HepG2 (cell line): ENCODE data around the gene AGXT. TPM values are rescaled to one million over a fixed set of nuclear protein-coding genes. Genes with fewer than 3 reads are reported as not detected.
A peak's percentile ranks its signal among the peaks of the same experiment; 100 is the strongest.

ENCODE experiments used
- ADNP ChIP-seq: sonication (generic); formaldehyde crosslinking; IDR thresholded peaks from 2 replicates; pipeline ENCODE4 v1.4.0; 2020; ENCODE audit warnings: missing genetic modification reagents
- BORCS8-MEF2B ChIP-seq: sonication (generic); formaldehyde crosslinking; IDR thresholded peaks from 2 replicates; pipeline ENCODE4 v1.8.0; 2022; ENCODE audit warnings: mild to moderate bottlenecking, missing genetic modification reagents
- SNAI1 ChIP-seq: sonication (generic); formaldehyde crosslinking; IDR thresholded peaks from 2 replicates; pipeline ENCODE4 v1.5.0; 2020; ENCODE audit warnings: mild to moderate bottlenecking, missing genetic modification reagents, borderline replicate concordance
- TEAD2 ChIP-seq: sonication (generic); formaldehyde crosslinking; IDR thresholded peaks from 2 replicates; pipeline ENCODE4 v1.9.0; 2021; ENCODE audit warnings: missing genetic modification reagents
- polyA plus RNA-seq, 8 experiments: library from polyadenylated mRNA; depleted of rRNA in 3 of 8; stranded (reverse) in 7 of 8; unstranded in 1 of 8; fragments of >200 nt; fragmentation: Illumina TruSeq in 4 of 8; extraction: Trizol in 4 of 8; gene quantifications; 2 replicates each; pipeline versions ENCODE4 v1.2.1 to v1.2.3, GENCODE V29; 2011 to 2016; ENCODE audit warnings: low read depth in 4 of 8, missing spikeins in 1 of 8, mixed read lengths in 1 of 8; ENCODE audit not compliant: insufficient read depth in 1 of 8
- total RNA-seq, 5 experiments: library from RNA; depleted of rRNA; stranded (reverse); fragments of >200 nt; fragmentation: Illumina TruSeq; extraction: Trizol; gene quantifications; 2 replicates each; pipeline ENCODE4 v1.2.3, GENCODE V29; 2016; ENCODE audit warnings: low read depth in 1 of 5
- TF ChIP-seq, protein P1 (sequence below): sonication (generic); formaldehyde crosslinking; IDR thresholded peaks from 2 replicates; pipeline ENCODE4 v1.8.1; 2023; ENCODE audit warnings: mild to moderate bottlenecking, missing genetic modification reagents, borderline replicate concordance
- TF ChIP-seq, protein P2 (sequence below): sonication (generic); formaldehyde crosslinking; IDR thresholded peaks from 2 replicates; pipeline ENCODE4 v1.4.0; 2020; ENCODE audit warnings: mild to moderate bottlenecking, missing genetic modification reagents
- TF ChIP-seq, protein P3 (sequence below): sonication (generic); formaldehyde crosslinking; IDR thresholded peaks from 2 replicates; pipeline ENCODE4 v1.8.0; 2022; ENCODE audit warnings: mild to moderate bottlenecking, missing genetic modification reagents, moderate library complexity
- TF ChIP-seq, protein P4 (sequence below): IDR thresholded peaks from 2 replicates; pipeline ENCODE4 v1.6.1; 2018; ENCODE audit warnings: missing genetic modification reagents
- TF ChIP-seq, protein P5 (sequence below): IDR thresholded peaks from 2 replicates; pipeline ENCODE4 v1.6.1; 2016; ENCODE audit warnings: low read depth

The AGXT gene
- total and polyA plus RNA-seq, 2 of the 13 experiments (the other 11 are each of a cell fraction or from before 2014, with no cell fraction given): 41.9 to 96.1 TPM

DNA sequence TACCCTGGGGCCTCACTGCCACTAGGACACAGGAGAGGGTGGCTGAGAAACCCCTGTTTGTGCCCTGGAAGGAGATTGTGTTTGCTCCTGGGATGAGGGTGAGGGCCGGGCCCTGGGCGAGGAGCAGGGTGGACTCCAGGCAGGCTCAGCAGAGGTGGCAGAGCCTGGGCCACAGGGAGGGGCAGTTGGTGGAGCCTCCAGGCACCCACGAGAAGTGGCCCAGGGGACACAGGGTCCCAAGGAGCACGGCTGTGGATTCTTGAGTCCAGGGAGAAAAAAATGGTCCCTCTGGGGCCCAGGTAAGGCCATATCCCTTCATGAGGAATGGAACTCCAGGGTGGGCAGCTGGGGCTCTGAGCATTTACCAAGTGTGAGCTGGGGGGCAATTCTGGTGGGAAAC lies 19.0 kb downstream of the AGXT start (continued):
- TF ChIP-seq, protein P1, sequence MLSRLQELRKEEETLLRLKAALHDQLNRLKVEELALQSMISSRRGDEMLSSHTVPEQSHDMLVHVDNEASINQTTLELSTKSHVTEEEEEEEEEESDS (CRISPR knock-in tag): no peak
- TF ChIP-seq BORCS8-MEF2B (peak; percentile 35; the same call in 1 of the 2 replicates), SNAI1 (CRISPR knock-in tag) (no peak), TEAD2 (CRISPR knock-in tag) (no peak), ADNP (CRISPR knock-in tag) (no peak)
- TF ChIP-seq, protein P2, sequence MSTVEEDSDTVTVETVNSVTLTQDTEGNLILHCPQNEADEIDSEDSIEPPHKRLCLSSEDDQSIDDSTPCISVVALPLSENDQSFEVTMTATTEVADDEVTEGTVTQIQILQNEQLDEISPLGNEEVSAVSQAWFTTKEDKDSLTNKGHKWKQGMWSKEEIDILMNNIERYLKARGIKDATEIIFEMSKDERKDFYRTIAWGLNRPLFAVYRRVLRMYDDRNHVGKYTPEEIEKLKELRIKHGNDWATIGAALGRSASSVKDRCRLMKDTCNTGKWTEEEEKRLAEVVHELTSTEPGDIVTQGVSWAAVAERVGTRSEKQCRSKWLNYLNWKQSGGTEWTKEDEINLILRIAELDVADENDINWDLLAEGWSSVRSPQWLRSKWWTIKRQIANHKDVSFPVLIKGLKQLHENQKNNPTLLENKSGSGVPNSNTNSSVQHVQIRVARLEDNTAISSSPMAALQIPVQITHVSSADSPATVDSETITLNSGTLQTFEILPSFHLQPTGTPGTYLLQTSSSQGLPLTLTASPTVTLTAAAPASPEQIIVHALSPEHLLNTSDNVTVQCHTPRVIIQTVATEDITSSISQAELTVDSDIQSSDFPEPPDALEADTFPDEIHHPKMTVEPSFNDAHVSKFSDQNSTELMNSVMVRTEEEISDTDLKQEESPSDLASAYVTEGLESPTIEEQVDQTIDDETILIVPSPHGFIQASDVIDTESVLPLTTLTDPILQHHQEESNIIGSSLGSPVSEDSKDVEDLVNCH: no peak
- TF ChIP-seq, protein P3, sequence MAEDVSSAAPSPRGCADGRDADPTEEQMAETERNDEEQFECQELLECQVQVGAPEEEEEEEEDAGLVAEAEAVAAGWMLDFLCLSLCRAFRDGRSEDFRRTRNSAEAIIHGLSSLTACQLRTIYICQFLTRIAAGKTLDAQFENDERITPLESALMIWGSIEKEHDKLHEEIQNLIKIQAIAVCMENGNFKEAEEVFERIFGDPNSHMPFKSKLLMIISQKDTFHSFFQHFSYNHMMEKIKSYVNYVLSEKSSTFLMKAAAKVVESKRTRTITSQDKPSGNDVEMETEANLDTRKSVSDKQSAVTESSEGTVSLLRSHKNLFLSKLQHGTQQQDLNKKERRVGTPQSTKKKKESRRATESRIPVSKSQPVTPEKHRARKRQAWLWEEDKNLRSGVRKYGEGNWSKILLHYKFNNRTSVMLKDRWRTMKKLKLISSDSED: no peak
- TF ChIP-seq, protein P4, sequence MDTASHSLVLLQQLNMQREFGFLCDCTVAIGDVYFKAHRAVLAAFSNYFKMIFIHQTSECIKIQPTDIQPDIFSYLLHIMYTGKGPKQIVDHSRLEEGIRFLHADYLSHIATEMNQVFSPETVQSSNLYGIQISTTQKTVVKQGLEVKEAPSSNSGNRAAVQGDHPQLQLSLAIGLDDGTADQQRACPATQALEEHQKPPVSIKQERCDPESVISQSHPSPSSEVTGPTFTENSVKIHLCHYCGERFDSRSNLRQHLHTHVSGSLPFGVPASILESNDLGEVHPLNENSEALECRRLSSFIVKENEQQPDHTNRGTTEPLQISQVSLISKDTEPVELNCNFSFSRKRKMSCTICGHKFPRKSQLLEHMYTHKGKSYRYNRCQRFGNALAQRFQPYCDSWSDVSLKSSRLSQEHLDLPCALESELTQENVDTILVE (CRISPR knock-in tag): no peak
- TF ChIP-seq, protein P5, sequence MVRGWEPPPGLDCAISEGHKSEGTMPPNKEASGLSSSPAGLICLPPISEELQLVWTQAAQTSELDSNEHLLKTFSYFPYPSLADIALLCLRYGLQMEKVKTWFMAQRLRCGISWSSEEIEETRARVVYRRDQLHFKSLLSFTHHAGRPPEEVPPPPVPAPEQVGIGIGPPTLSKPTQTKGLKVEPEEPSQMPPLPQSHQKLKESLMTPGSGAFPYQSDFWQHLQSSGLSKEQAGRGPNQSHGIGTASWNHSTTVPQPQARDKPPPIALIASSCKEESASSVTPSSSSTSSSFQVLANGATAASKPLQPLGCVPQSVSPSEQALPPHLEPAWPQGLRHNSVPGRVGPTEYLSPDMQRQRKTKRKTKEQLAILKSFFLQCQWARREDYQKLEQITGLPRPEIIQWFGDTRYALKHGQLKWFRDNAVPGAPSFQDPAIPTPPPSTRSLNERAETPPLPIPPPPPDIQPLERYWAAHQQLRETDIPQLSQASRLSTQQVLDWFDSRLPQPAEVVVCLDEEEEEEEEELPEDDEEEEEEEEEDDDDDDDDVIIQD (CRISPR knock-in tag): no peak
- TF ChIP-seq, all 625 proteins: peak for 3
